ENCODE measurements around the gene EIF3I.
A peak's percentile ranks its signal among the peaks of the same experiment; 100 is the strongest.

Gene EIF3I

DNA sequence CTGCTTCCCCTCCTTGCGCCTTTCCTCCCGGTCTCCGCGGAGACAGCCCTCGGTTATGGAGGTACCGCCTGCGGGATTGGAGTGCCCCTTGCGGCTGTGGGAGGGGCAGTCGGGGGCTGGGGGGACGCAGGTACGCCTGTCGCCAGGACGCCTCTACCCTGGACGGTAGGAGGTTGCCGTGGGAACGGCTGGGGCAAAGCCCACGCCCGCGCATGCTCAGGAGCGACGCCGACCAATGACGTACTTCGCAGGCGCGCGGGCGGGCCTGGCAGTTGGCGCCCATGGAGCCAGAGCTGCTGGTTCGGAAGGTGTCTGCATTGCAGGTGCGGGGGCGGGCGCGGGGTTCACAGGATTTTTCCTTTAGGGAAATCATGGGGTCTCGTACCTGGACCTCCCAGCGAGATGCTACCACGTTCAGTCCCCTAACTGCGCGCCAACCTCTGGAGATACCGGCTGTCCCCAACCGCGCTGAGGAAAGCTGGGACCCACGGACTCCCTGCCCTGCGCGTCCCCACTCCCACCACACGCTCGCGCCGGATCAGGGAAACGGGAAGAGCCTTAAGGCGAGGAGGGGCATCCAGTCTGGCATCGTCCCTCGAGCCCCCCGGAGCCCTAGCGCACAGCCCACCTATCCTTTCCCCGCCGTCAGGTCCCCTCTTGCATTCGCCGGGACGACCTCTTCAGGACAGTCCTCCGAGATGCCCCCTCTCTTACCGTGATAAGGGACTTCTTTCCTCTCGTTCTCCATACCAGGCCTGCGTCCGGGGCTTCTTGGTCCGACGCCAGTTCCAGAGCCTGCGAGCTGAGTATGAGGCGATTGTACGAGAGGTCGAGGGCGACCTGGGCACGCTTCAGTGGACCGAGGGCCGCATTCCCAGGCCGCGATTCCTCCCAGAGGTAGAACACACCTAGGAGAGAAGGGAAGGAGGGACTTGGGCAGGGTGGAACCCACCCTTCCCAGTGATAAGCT, 16.5 kb upstream of the EIF3I start, which contains the start of gene IQCC:
Gene IQCC, plus strand, starts transcription at position 271 of the 970 bp plus-strand sequence. Its CDS starts 11 bp downstream, at position 282.
- TF ChIP-seq CTCF (IDR thresholded peaks at IDR 0.05; ENCODE audit: extremely low read depth, missing control alignments) = no peak
- peak; percentile 90 for DNase-seq (ENCODE audit: low spot score)

GRCh38 chr1:32208469-32208868, 13.7 kb upstream of the EIF3I start:
- TF ChIP-seq CTCF (IDR thresholded peaks at IDR 0.05; ENCODE audit: extremely low read depth, missing control alignments) = no peak
- DNase-seq (ENCODE audit: low spot score) = no peak

DNA sequence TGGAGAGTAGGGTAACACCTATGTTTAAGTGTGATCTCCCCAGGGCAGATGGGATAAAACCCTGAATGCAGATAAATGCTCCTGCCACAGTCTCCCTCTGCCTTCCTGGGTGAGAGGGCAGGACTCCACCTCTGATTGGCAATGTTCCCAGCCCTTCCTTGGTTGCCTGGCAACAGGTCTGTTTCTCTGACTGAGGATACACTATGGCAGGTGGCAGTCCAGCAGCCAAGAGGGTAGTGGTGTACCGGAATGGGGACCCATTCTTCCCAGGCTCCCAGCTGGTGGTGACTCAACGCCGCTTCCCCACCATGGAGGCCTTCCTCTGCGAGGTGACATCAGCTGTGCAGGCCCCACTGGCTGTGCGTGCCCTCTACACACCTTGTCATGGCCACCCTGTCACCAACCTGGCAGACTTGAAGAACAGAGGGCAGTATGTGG, 13.3 kb upstream of the EIF3I start, which contains the start of gene DCDC2B:
Gene DCDC2B, plus strand, starts transcription at position 199 of the 438 bp plus-strand sequence. Its CDS starts 5 bp downstream, at position 204.
- DNase-seq (ENCODE audit: low spot score) = no peak
- TF ChIP-seq CTCF (IDR thresholded peaks at IDR 0.05; ENCODE audit: extremely low read depth, missing control alignments) = no peak

DNA sequence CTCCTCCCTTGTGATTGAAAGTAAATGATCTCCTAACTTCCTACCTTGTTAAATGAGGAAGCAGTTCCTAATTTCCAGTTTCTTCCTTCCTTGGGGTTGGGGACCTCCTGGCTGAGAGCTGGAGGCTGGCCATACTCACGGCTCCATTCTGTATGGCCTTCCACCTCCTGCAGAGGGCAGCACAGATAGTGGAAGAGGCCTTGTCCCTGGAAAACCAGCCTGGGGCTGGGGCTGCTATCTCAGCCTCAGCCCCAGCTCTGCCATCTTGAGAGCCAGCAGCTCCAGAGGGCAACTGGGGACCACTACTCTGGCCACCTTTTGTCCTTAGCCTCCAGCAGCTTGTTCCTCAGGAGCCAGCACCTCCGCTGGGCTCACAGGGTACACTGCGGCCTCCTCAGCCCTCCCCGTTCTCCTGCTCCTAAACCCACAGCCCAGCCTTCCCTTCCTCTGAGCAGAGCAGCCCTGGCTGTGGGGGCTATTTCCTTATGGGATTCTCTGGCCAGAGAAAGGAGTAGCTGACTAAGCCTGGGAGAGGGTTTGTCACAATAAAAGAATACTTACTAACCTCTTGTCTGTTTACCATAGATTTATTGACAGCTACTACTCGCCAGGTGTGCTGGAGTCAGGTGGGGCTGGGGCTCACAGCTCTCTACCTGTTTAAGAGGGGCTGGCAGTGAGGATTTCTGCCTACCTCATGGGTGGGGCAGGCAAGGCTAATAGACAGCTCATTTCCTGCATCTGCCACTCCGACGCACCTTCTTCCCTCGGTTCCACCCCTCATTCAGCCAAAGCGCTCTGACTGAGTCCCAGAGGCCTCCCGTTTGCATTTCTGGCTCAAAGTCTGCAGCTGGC, 6.4 kb upstream of the EIF3I start:
- peak; percentile 82 for TF ChIP-seq CTCF (IDR thresholded peaks at IDR 0.05; ENCODE audit: extremely low read depth, missing control alignments)
- peak; percentile 68 for DNase-seq (ENCODE audit: low spot score)

DNA sequence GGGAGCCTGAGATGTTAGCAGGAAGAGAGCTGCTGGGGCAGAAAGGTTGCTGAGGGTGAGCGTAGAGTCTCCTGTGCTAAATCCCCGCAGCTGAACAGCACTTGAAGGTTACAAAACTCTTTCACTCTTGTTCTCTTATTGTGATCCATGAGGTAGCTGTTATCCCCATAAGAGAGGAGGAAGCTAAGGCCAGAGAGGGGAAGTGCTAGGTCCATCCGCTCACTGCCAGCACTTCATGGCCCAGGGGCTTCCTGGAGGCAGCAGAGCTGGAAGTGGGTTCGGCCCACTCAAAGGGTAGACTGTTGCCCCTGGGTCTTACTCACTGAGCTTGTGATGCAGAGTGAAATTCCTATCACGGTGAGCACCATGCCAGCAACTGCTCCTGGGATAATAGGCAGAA, 5.6 kb upstream of the EIF3I start:
- DNase-seq (ENCODE audit: low spot score) = no peak
- no peak for TF ChIP-seq CTCF (IDR thresholded peaks at IDR 0.05; ENCODE audit: extremely low read depth, missing control alignments)

- DNase-seq (ENCODE audit: low spot score) = no peak
Measured at GRCh38 chr1:32219022-32219421, 3.2 kb upstream of the EIF3I start.

More at GRCh38 chr1:32219022-32219421, 3.2 kb upstream of the EIF3I start:
- no peak for TF ChIP-seq CTCF (IDR thresholded peaks at IDR 0.05; ENCODE audit: extremely low read depth, missing control alignments)

Measured in GM20000 (cell line).